Stimulated activated naive CD4-positive, alpha-beta T cell (primary cell): ENCODE data around the gene KCTD17.
"Not testable (repeated sequence)": the region's sequence is repeated elsewhere in the genome, so short reads cannot be mapped to it uniquely, and the experiment has no call there.

Source experiments
- DNase-seq, 6 experiments: peaks; one replicate each; lab custom pipeline; 2025; lab: John Stamatoyannopoulos, UW

KCTD17 gene

DNA sequence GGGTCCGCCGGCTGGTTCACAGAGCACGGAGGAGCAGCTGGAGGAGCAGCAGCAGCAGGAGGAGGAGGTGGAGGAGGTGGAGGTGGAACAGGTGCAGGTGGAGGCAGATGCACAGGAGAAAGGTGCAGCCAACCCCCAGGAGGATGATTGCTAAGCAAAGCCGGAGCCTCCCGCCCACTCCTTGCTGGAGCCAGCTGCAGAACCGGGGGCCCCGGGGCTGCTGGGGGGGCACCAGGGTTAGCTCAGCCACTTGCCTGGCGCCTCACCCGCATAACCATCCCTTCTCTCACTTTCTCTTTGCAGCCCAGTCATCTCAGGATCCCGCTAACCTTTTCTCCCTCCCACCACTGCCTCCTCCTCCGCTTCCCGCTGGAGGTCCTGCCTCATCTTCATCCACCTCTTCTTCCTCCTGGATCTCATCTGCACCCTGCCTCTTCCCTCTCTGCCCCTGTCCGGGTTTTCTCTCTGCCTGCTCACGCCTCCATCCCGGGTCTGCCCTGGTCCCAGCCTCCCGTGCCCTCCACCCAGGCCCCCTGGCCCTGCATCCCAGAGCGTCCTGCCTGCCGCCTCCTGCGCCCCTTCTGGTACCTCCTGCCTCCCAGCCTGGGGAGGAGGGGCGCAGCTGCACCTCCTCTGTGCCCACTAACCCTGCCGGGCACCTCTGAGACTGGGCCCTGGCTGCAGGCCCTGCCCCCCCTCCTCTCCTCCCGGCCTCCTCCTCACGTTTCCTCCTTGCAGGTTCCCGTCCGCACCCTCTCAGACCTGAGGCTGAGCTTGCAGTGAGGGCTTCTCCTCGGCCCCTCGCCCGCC is 9.5 kb downstream of the KCTD17 start:
- DNase-seq, result no peak

DNA sequence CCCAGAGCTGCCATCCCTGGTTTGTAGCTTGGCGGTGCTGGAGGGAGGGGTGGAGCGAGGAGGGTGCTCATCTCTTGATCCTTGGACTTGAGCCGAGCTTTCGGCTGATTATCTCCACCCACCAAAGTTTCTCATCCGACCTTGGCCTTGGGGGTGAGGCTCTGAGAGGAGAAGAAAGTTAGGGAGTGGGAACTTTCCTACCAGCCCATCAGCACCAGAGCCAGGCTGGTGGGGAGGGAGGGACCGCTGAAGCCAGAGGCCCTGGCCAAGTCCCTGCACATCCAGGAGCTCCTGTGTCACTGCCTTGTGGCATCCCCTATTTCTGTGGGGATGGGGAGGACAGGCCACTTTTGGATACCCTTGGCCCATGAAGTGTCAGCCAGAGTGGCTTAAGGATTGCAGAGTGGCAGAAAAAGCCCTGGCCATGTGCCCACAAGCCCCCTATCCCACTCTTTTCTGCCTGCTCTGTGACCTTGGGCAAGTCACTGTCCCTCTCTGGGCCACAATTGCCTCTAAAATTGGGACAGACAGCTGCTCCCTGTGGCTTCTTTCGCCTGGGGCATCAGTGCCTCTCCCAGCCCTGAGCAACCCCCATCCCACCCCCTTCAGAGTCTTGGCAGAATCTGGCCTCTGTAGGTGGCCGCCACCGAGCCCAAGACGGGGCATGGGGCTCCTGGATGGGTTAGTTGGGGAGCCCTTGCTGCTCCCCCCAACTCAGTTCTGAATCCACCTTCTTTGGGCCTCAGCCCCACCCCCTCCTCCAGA is 10.3 kb downstream of the KCTD17 start:
- no peak for DNase-seq

DNA sequence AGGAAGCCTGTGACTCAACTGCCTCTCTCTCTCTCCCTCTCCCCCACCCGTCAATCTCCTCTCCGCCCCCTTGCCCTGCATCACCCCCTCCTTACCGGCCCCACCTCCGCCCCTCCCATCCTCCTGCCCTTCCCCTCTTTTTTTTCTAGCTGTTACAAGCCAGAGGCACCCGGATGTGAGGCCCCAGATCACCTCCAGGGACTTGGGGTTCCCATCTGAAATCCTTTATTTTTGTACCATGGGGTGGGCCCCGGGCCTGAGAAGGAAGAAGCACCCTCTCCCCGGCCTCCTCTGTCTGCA is 10.8 kb downstream of the KCTD17 start:
- no peak for DNase-seq

DNA sequence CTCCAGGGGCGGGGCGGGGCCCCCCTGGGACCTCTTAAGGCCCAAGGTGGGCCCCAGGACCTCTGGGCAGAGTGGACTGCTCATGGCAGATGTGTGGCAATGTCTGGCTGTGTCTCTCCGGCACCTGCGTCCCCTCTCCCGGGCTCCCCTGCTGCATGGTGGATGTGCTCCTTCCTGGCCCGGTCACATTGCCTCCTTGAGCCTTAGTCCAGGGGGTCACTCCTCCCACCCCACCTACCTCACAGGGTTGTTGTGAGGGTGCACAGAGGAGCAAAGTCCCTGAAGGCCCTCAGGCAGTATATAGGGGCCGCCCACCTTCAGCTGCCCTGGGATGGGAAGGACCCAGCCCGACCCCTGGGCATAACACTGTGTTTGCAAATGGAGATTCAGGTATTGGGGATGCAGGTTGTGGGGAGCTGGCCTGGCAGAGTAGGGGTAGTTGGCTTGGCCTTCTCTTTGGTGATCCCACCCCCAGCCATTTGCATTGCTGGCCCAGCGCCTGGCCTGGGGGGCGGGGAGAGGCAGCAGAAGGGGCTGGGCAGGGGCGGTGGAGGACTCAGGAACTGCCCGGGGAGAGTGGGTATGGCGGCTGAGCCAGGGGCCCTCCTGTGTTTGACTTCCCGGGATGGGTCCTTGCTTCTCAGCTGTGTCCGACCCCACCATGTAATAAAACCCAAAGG is 11.3 kb downstream of the KCTD17 start:
- no peak for DNase-seq

DNA sequence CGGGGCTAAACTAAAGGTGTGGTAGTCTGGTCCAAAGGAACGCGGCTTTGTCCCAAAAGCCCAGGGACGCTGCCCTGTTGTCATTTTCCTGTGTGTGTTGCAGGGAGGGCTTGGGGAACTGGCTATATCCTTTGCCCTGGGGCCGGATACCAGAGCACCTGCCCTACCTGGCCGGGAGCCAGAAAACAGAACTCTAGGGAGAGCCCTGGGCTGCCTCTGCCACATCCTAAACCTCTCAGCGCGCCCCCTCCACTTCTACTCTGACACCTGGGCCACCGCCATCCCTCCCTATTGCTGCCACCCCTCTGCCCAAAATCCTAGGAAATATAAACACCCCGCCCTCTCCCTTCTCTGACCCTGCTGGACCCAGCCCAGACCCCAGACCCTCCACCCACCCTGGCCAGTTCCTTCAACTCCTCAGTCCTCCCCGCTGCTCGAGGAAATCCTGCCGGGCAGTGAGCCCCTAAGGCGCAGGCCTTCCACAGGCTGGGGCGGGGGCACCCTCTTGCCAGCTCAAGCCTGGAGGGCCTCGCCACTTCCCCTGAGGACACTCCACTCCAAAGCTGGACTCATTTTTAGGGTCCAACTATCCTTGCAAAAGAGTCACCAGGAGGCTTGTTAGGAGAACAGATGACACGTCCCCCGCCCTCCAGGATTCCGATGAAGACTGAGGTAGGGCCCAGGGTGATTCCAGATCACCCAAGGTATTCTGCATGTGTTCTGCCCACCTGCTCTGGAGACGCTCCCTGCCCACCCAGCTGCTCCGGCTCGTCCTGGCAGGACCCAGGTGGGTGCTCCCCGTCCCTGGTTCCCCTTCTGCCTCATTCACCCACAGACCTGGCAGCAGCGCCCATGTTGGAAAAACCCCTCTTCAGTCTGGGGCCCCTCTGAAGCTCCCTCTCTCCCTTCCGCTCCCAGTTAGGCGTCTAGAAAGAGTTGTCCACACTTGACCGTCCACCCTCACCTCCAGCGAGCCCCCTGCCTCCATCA is 12.2 kb downstream of the KCTD17 start:
- DNase-seq, result peak in 2 of 6 experiments; percentile 7 to 34

DNA sequence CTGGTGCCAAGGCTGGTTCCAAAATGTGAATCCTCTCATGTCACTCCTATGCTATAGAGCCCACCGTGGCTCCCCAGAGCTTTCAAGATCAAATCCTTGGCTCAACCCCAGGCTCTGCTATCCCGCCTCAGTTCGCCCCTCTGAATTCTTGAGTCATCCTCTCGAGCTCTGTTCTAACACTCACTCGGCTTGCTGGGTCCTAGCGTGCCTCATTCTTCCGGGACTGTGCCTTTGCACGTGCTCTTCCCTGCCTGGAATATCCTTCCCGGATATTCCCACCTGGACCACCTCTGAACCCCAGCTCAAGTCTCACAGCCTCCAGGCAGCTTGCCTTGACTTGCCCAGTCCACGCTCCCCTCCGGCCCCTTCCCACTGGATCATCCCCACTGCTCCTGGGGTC is 13.0 kb downstream of the KCTD17 start:
- no peak for DNase-seq

DNA sequence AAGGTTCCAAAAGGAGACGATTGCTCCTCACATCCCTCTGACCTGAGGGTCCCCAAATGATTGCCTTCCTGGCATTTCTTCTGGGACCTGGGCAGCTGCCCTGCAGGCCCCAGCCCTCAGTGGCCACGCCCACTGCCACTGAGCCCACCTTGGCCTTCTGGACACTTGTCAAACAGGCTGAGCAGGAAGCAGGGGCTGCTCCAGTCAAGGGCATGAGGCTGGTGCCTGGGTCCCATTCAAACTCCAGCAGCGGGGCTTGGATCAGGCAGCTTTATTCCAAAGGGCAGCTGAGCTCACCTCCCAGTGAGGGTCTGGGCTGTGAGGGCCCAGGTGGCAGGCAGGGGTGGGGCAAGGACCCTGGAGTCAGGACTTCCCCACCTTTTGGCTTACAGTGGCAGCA is 13.6 kb downstream of the KCTD17 start:
- no peak for DNase-seq

DNA sequence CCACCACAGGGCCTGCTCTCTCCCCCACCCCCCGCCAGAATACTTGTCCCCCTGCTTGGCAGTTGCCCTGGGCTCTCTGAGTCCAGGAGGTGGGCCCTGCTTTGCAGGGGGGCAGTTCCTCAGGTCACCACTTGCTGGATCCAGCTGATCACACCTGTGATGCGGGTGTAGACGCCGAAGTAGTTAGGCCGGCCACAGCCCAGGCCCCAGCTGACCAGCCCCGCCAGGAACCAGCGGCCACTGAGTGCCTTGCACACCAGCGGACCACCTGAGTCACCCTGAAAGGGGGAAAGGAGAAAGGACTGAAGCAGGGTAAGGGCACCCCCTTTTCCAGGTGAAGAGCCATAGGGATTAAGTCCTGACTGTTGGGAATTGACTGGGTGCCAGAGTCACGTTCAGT is 14.4 kb downstream of the KCTD17 start:
- DNase-seq, result no peak

DNA sequence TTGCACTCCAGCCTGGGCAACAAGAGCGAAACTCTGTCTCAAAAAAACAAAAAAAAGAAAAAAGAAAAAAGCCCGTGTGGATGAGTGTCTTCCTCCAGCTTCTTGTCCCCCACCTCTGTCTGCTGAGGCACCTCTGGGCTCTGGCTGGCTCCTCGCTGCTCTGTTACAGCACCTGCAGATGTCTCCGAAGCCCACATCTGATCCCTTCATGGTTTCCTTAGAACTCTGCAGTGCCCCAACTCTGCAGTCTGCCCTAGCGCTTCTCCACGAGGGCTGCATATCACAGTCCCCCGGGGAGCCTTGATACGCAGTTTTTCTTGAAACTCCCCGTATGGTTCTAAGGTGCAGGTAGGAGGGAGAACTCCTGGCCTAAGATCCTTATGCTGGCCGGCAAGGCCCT is 15.9 kb downstream of the KCTD17 start:
- DNase-seq, result no peak

DNA sequence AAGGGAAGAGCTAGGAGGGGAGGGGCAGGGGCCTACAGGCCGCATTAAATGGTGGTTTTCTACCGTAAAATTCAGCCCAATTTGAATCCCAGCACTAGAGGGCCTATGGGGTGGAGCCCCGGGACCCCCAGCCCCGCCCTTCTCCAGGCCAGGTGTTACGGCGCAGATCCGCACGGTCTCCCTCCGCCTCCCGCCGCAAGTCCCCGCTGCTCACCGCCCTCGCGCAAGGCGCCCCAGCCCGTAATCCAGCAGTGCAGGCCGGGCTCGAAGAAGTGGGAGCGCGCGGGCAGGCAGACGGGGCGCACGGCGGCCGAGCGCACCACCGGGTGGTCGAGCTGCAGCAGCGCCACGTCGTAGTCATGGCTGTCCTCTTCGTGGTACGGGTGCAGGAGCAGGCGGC is 17.3 kb downstream of the KCTD17 start:
- no peak for DNase-seq

DNA sequence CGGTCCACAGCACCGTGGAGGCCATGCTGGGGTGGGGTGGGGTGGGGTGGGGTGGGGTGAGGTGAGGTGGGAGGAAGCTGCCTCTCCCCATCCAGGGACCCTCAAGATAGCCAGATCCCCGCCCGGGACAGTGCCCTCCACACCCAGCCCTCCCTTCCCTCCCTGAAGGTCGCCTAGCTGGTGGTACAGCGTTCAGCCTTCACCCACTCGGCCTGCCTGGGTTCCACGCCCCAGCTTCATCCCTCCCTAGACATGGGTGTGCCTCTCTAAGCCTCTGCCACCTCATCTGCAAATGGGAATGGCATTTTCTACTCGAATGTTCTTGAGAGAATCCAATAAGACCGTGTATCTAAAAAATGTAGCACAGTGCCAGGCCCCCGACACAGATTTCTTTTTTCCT is 17.8 kb downstream of the KCTD17 start:
- DNase-seq, result no peak

DNA sequence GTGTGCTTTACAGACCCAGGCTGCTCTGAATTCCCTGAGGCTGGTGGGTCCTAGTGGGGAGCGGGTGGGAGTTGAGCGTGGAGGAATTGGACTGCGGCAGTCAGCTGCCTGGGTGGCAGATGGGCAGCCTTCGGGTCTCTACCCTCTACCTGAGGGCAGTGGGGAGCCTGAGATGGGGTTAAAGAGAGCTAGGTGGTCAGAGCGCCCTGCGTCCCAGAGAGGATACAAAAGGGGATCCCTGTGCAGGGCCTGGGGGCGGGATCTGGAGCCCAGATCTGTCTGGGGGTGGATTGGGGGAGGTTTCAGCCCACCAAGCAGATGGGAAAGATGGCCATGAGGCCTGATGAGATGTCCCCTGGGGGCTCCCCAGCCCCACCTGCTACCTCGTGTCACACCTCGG is 18.2 kb downstream of the KCTD17 start:
- DNase-seq, result no peak

DNA sequence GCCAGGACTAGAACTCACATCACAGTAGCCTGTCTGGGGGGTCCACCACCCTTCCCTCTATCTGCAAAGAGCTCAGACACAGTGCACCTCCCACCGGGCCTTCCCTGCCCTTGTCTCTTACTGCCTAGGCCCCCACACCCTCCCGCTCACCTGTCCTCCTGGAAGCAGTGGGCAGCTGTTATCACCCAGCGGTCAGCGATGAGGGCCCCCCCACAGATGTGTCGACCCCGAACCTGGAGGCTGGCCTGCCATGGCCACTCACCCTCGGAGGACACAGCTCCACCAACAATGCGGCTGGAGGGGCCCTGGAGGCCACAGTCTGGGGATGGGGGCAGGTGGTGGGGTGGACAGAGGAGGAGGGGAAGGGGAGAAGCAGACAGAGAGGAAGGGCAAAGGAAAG is 18.8 kb downstream of the KCTD17 start:
- DNase-seq, result no peak

DNA sequence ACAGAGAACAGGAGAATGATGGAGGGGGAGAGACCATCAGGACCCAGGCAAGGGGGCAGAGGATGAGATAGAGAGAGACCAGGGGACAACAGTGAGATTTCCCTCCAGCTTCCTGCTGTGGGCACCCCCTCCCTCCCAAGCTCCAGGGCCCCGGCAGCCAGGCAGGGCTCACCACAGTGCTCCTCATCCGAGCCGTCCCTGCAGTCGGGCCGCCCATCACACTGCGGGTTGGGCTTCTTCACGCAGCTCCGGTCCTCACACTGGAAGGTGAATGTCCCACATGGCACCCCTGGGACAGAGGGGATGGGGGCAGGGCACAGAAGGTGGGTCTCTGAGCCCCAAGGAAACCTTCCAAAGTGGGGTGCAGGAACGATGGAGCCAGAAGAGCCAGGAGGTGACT is 19.2 kb downstream of the KCTD17 start:
- DNase-seq, result no peak

DNA sequence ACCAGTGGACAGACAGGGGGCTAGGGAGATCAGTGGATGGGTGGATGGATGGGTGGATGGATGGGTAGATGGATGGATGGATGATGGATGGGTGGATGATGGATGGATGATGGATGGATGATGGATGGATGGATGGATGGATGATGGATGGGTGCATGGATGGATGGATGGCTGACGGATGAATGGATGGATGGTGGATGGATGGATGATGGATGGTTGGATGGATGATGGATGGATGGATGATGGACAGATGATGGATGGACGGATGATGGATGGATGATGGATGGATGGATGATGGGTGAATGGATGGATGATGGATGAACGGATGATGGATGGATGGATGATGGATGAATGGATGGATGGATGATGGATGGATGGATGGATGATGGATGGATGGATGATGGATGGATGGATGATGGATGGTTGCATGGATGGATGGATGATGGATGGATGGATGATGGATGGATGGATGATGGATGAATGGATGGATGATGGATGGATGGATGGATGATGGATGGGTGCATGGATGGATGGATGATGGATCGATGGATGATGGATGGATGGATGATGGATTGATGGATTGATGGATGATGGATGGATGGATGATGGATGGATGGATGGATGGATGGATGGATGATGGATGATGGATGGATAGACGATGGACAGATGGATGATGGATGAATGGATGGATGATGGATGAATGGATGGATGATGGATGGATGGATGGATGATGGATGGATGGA is 20.5 kb downstream of the KCTD17 start:
- DNase-seq, result not testable (repeated sequence)

DNA sequence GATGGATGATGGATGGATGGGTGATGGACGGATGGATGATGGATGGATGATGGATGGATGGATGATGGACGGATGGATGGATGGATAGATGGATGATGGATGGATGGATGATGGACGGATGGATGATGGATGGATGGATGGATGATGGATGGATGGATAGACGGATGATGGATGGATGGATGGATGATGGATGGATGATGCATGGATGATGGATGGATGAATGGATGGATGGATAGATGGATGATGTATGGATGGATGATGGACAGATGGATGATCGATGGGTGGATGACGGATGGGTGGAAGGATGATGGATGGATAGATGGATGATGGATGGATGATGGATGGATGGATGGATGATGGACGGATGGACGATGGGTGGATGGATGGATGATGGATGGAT is 21.1 kb downstream of the KCTD17 start:
- DNase-seq, result no peak

DNA sequence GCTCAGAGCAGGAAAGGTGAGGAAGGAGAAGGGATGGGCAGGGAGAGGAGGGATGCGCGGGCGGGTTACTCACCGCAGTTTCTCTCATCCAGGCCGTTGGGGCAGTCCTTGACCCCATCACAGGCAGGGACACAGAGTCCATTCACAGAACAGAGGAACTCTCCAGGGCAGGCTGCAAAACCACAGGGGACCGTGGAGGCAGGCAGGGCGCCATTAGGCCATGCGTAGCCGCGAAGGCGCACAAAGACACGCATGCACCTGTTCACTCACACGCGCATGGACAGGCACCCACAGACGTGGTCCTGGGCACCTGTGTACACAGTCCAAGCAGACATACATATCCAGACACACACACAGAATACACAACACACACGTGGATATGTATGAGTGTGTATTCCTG is 23.0 kb downstream of the KCTD17 start:
- no peak for DNase-seq

DNA sequence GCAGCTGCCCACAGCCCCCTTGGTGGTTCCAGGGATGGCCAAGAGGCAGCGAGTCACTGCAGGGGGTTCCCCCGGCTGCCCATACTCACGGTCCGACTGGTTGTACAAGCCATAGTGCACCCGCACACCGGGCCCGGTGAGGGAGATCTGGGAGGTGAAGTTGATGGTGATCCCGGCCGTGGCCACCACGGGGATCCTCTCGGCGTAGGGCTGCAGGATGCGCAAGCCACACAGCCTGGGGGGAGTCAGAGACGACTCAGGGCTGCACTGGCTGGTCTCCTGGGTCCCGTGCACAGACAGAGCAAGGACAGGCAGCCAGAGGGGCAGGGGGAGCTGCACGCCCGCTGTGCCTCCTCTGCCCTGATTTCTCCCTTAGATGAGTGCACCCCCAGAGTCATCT is 23.5 kb downstream of the KCTD17 start:
- DNase-seq, result no peak

DNA sequence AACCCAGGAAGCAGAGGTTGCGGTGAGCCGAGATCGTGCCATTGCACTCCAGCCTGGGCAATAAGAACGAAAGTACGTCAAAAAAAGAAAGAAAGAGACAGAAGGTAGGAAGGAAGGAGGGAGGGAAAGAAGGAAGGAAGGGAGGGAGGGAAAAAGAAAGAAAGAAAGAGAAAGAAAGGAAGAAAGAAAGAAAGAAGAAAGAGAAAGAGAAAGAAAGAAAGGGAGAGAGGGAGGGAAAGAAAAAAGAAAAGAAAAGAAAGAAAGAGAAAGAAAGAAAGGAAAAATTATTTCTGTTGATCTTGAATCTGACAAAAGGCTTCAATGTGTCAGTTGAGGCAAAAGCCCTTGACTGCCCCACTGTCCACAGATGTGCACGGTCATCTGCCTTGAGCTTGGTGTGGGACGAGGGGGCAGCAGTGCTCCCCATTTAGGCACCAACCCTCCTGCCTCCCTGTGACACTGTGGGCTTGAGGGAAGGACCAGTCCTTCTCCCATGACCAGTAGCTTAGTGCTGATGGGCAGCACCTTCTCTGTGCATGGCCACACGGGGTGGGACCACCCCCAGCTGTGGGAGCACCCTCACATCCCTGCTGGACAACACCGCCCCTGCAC is 24.4 kb downstream of the KCTD17 start:
- DNase-seq, result no peak

DNA sequence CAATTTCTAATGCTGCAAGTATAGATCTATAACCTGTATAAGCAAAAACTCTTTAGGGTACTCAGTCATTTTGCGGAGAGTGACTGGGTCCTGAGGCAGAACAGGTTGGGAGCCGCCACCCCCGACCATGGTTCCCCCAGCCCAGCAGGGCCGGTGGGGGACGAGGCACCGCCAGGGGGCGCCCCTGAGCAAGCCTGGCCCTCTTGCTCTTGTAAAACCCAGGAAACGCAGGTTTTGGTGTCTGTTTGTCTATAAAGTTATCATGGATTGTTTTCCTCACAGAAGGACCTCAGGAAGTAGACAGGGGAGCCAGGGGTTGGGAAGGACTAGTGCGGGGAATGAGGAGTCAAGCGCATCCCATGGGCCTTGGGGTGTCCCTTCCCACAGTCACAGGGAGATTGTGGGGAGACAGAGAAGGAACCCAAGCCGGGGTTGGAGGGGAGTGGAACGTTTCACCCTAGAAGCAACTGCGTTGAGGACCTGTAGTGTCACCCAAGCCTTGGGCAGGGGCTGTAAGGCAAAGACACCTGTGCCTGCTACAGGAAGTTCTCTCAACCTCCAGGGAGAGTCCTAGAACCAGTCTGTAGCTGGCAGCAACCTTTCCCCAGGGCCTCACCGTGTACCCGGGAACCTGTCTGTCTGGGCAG is 26.4 kb downstream of the KCTD17 start:
- peak; percentile 58 to 88 (median 76) for DNase-seq
